Activated T-cell treated with anti-CD3 and anti-CD28 coated beads for 24 hours (primary cell): ENCODE results near the gene C14orf119.

Source experiments
- DNase-seq: peaks from one replicate; pipeline ENCODE4 v3.0.0-alpha.2; 2020; ENCODE audit warnings: low read depth

The C14orf119 gene

DNA sequence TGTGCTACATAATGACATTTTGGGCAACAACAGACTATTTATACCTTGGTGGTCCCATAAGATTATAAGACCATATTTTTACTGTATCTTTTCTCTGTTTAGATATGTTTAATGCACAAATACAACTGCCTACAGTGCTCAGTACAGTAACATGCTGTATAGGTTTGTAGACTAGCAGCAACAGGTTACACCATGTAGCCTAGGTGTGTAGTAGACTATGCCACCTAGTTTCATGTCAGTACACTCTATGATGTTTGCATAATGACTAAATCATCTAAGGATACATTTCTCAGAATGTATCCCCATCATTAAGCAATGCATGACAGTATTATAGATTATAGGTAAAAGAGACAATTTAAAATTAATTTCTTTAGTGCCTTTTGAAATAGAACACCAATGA lies 54.4 kb downstream of the C14orf119 start:
- DNase-seq: no peak
